ENCODE results near the gene CACHD1.

- TF ChIP-seq CTCF (conservative IDR thresholded peaks at IDR 0.05; ENCODE audit: low read length) (no peak), EZH2phosphoT487 (IDR thresholded peaks at IDR 0.05; ENCODE audit: borderline replicate concordance, low read depth, low read length) (no peak)
Measured at GRCh38 chr1:64597113-64597512, 127.2 kb downstream of the CACHD1 start.
